G401.6 (cell line): ENCODE measurements around the gene PDZK1IP1.

Experiments used
- FAIRE-seq: peaks from 2 replicates; lab custom pipeline; 2012; peaks lifted over from hg19 to GRCh38; lab: Jason Lieb, UNC

The PDZK1IP1 gene

GRCh38 chr1:47137198-47137597, 52.6 kb downstream of the PDZK1IP1 start, which contains the start of gene CYP4A22:
TSS of gene CYP4A22 (plus strand) at chr1:47137441. CDS start at chr1:47137486, 45 bp downstream.
- FAIRE-seq, result no peak
